A549 treated with RU486 at 1 μM for 4 hours (cell line): ENCODE measurements around the gene PGS1. TPM values are rescaled to one million over a fixed set of nuclear protein-coding genes. Genes with fewer than 3 reads are reported as not detected.

Experiments
- total RNA-seq: library from RNA; stranded (reverse); fragments of 200-300 nt; extraction: Qiagen RNA extraction; gene quantifications from 5 replicates; pipeline ENCODE4 v1.2.3, GENCODE V29; 2022; ENCODE audit warnings: low read depth

Gene PGS1
- 20.0 to 28.7 TPM (median 27.4 TPM) in 5 replicates for total RNA-seq

GRCh38 chr17:78378225-78379130, at the start of gene PGS1:
TSS of gene PGS1 (plus strand) at chr17:78378649. CDS start at chr17:78378666, 17 bp downstream.

GRCh38 chr17:78359997-78360370, 18.5 kb upstream of the PGS1 start, which contains the start of gene SOCS3:
TSS of gene SOCS3 (minus strand) at chr17:78360077. CDS start at chr17:78359095, 982 bp downstream.

Other genes with a start within 250 kb of the PGS1 start
- 6.0 to 12.5 TPM (median 11.6 TPM) in 5 replicates for gene TMC6, start 249.9 kb upstream of the PGS1 start, total RNA-seq
- gene TMC8, start 247.9 kb upstream of the PGS1 start, total RNA-seq = 0.18 to 0.43 TPM (median 0.29 TPM) in 5 replicates
- not detected in 5 replicates for gene C17orf99, start 232.3 kb upstream of the PGS1 start, total RNA-seq
- gene SYNGR2, start 210.1 kb upstream of the PGS1 start, total RNA-seq = 115 to 208 TPM (median 197 TPM) in 5 replicates
- gene TK1, start 191.6 kb upstream of the PGS1 start, total RNA-seq = 220 to 267 TPM (median 234 TPM) in 5 replicates
- 40.0 to 53.2 TPM (median 40.9 TPM) in 5 replicates for gene AFMID, start 191.3 kb upstream of the PGS1 start, total RNA-seq
- gene BIRC5, start 164.4 kb upstream of the PGS1 start, total RNA-seq = 100.0 to 113 TPM (median 108 TPM) in 5 replicates
- gene TMEM235, start 147.0 kb upstream of the PGS1 start, total RNA-seq = not detected in 5 replicates
- gene SOCS3, start 18.6 kb upstream of the PGS1 start, total RNA-seq = 30.9 to 42.3 TPM (median 41.4 TPM) in 5 replicates
- 1.0 to 1.8 TPM (median 1.4 TPM) in 5 replicates for gene DNAH17, start 198.7 kb downstream of the PGS1 start, total RNA-seq